ENCODE measurements around the gene BICC1. TPM values are rescaled to one million over a fixed set of nuclear protein-coding genes. Genes with fewer than 3 reads are reported as not detected.

The BICC1 gene
- total and polyA plus RNA-seq, 2 of the 8 experiments (the other 6 are each of a cell fraction or from before 2014, with no cell fraction given) = 0.20 to 0.73 TPM

- no peak overlapping the region for H3K18ac ChIP-seq (ENCODE audit: extremely low read depth, low read length)
- no peak overlapping the region for H4K5ac ChIP-seq (ENCODE audit: insufficient read length, low read depth, low read length)
- H3K4me1 ChIP-seq (replicated peaks in 1 of 4; ENCODE audit: control insufficient read depth in 3 of 4, insufficient read depth in 4 of 4, low read length in 3 of 4) = peaks cover 0 to 3% (median 0%) of the 10 kb centered on the region in 4 experiments; a peak in 1 of 7 replicates
- H4K91ac ChIP-seq (replicated peaks; ENCODE audit: insufficient read length, low read length) = no peak overlapping the region
- no peaks in the 10 kb centered on the region for H3K23me2 ChIP-seq (ENCODE audit: low read depth, low read length)
- no peak overlapping the region for H2AK5ac ChIP-seq (ENCODE audit: low read depth, low read length)
- H3K79me1 ChIP-seq (ENCODE audit: low read depth, low read length) = no peaks in the 10 kb centered on the region
- TF ChIP-seq SIN3A (conservative IDR thresholded peaks at IDR 0.05 in 1 of 2, IDR thresholded peaks at IDR 0.05 in 1 of 2; ENCODE audit: low read depth in 1 of 2, low read length in 2 of 2) (no peak), SIRT6 (IDR thresholded peaks at IDR 0.05; ENCODE audit: low read length) (no peak), GTF2F1 (IDR thresholded peaks at IDR 0.05; ENCODE audit: borderline replicate concordance, low read depth, low read length) (no peak), ZNF274 (IDR thresholded peaks at IDR 0.05; ENCODE audit: borderline replicate concordance, extremely low read depth, low read length) (no peak), E2F6 (IDR thresholded peaks at IDR 0.05) (no peak), SAP30 (IDR thresholded peaks at IDR 0.05; ENCODE audit: insufficient read depth, insufficient replicate concordance, low read length) (no peak), NANOG (IDR thresholded peaks at IDR 0.05; ENCODE audit: insufficient read depth, low read depth, low read length, poor library complexity, severe bottlenecking) (no peak), RAD21 (IDR thresholded peaks at IDR 0.05 in 1 of 2, conservative IDR thresholded peaks at IDR 0.05 in 1 of 2; ENCODE audit: low read depth in 2 of 2, low read length in 2 of 2) (no peak), CEBPB (IDR thresholded peaks at IDR 0.05; ENCODE audit: low read depth, low read length) (no peak), BCL11A (IDR thresholded peaks at IDR 0.05; ENCODE audit: low read depth in 2 of 2, low read length in 2 of 2) (no peak), TCF12 (IDR thresholded peaks at IDR 0.05; ENCODE audit: low read depth, low read length) (no peak), POU5F1 (IDR thresholded peaks at IDR 0.05; ENCODE audit: low read depth, low read length) (no peak), YY1 (IDR thresholded peaks at IDR 0.05; ENCODE audit: low read depth, low read length) (no peak), RXRA (IDR thresholded peaks at IDR 0.05; ENCODE audit: insufficient read depth, low read depth, low read length) (no peak)
- H3K4me3 ChIP-seq (ENCODE audit: extremely low read depth in 1 of 4, insufficient read depth in 2 of 4, low read depth in 3 of 4, low read length in 4 of 4) = no peak overlapping the region
- H3K4ac ChIP-seq (replicated peaks; ENCODE audit: insufficient read length, low read depth, low read length) = no peak overlapping the region
- no peak for FAIRE-seq
- no peak overlapping the region for H2BK120ac ChIP-seq (replicated peaks; ENCODE audit: low read depth, low read length)
- H3K14ac ChIP-seq (ENCODE audit: insufficient read length) = no peak overlapping the region
- H2BK15ac ChIP-seq (ENCODE audit: low read length) = no peak overlapping the region
- no peak overlapping the region for H3K4me2 ChIP-seq (ENCODE audit: insufficient read depth in 1 of 2, low read depth in 2 of 2, low read length in 2 of 2)
- no peak overlapping the region for H4K8ac ChIP-seq (ENCODE audit: extremely low read depth, insufficient read depth, low read length)
- no peaks in the 10 kb centered on the region for H4K20me1 ChIP-seq (replicated peaks in 1 of 2; ENCODE audit: control insufficient read depth in 1 of 2, insufficient read depth in 2 of 2, low read length in 2 of 2)
- H3K9ac ChIP-seq (replicated peaks in 1 of 4; ENCODE audit: extremely low read depth in 1 of 4, low read depth in 3 of 4, low read length in 3 of 4) = no peak overlapping the region
- no peak overlapping the region for H2BK20ac ChIP-seq (ENCODE audit: low read length)
- no peaks in the 10 kb centered on the region for H3K79me2 ChIP-seq (ENCODE audit: control insufficient read depth in 1 of 2, insufficient read depth in 2 of 2, low read length in 2 of 2)
- no peak overlapping the region for H3K23ac ChIP-seq (ENCODE audit: insufficient read length)
- H2AFZ ChIP-seq (ENCODE audit: low read length) = peak overlapping the region; percentile 67; the same call in 1 of the 2 replicates
- no peaks in the 10 kb centered on the region for H3K27me3 ChIP-seq (replicated peaks in 1 of 4; ENCODE audit: control insufficient read depth in 3 of 4, extremely low read depth in 1 of 4, insufficient read depth in 3 of 4, low read length in 3 of 4)
- no peak overlapping the region for H3K27ac ChIP-seq (ENCODE audit: low read depth, low read length)
- DNase-seq (ENCODE audit: low read depth in 1 of 2, low spot score in 2 of 2) = no peak
- H3K56ac ChIP-seq (replicated peaks; ENCODE audit: insufficient read length, low read depth, low read length) = no peak overlapping the region
- no peak overlapping the region for H2BK5ac ChIP-seq (ENCODE audit: low read depth, low read length)
- CTCF ChIA-PET (ENCODE audit: partially characterized antibody) = interaction anchor here (1.0 to 1.3 kb wide), 3 partner anchors 12 to 46 kb away, joined by 3 read pairs; no protein-coding TSS in a partner anchor
- POLR2A ChIA-PET (ENCODE audit: partially characterized antibody) = no interaction called here
- H3K9me3 ChIP-seq (ENCODE audit: insufficient read depth in 2 of 2, low read depth in 1 of 2, low read length in 1 of 2) = no peaks in the 10 kb centered on the region
- no peaks in the 10 kb centered on the region for H3K36me3 ChIP-seq (ENCODE audit: control insufficient read depth in 2 of 4, insufficient read depth in 4 of 4, low read length in 3 of 4)
- no peak overlapping the region for H2BK12ac ChIP-seq (ENCODE audit: low read depth, low read length)
Measured at GRCh38 chr10:58577437-58577777, 64.7 kb downstream of the BICC1 start.
